Coronary artery (tissue), 2 donors: ENCODE measurements around the gene CACNA1C.

Source experiments
- DNase-seq: peaks from one replicate; pipeline ENCODE4 v3.0.0-alpha.2; 2017; ENCODE audit warnings: low spot score
- H3K27ac ChIP-seq, 2 donors: fragments of 200-600 bp; sonication (generic); one replicate each; pipeline ENCODE4 v1.5.1; 2016 to 2019
- H3K4me3 ChIP-seq: fragments of 200-600 bp; sonication (generic); 2 replicates; pipeline ENCODE4 v1.5.1; 2016; ENCODE audit warnings: mild to moderate bottlenecking, moderate library complexity
- CTCF ChIP-seq: fragments of 200-600 bp; sonication (generic); IDR thresholded peaks from one replicate; pipeline ENCODE4 v1.5.1; 2019; ENCODE audit warnings: antibody characterized with exemption

CACNA1C gene

DNA sequence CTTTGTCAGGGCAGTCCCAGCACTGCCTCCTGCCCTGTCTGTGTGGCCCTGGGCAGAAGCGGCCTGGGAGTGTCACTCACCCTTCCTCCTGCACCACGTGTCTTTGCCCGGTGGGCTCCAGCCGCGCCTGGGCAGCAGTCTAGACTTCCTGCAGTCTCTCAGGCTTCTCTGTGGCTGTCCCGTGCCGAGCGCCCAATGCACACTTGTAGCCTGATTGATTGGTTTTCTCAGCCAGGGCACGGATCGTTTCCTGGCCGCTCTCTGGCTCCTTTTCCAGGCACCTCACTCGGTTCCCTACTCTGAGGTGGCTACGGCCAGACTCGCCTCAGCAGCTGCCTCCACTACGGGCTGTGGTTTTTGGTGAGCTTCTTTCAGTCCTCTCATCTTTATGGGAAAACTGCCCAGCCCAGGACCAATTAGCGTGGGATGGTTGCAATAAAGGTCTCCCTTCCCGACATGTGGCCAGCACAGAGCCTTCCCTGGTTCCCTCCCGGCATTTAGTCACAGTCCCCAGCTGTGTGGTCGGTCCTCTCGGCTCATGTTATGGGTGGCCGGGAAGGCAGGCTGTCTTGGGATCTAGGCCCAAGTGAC is 133.1 kb downstream of the CACNA1C start:
- TF ChIP-seq CTCF, result no peak
- Histone ChIP-seq H3K4me3 (no peak overlapping the region), H3K27ac (peak overlapping the region in 1 of 2 donors; percentile 35)
- DNase-seq, result no peak

DNA sequence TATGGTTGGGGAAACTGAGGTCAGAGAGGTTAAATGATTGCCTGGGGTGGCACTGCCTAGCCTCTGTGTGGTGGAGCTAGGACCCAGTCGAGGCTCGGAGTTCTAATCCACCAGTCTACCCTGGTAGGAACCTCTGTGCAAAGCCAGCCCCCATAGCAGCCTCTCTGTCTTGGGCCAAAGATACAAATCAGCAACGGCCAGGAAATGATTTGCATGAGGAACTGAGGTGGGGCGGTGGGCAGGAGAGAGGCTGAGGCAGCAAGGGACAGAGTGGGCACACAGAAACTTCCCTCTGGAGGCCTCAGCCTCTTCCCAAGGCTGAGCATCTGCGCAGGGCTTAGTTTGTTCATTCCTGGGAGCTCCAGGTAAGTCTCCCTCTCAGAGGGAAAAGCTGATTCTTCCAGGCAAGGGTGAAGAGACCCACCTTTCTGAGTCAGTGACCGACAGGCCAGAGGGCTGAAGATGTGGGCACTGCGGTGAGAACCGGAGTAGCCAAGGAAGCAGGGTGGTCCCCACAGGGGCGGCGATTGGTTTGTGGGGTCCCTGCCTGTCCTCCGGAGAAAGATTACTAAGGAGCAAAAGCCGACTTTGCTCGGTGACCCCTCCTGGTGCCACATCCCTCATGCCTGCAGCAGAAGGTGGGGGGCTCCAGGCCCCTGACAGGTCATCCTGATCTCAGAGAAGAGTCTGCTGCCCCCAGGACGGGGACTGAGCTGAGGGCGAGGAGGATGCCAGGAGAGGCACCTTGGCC is 134.6 kb downstream of the CACNA1C start:
- Histone ChIP-seq H3K4me3 (no peak overlapping the region), H3K27ac (no peak overlapping the region)
- DNase-seq, result no peak
- TF ChIP-seq CTCF, result no peak

GRCh38 chr12:2190085-2190484 is 137.3 kb downstream of the CACNA1C start:
- Histone ChIP-seq H3K4me3 (no peak overlapping the region), H3K27ac (no peak overlapping the region)
- TF ChIP-seq CTCF, result no peak
- no peak for DNase-seq

DNA sequence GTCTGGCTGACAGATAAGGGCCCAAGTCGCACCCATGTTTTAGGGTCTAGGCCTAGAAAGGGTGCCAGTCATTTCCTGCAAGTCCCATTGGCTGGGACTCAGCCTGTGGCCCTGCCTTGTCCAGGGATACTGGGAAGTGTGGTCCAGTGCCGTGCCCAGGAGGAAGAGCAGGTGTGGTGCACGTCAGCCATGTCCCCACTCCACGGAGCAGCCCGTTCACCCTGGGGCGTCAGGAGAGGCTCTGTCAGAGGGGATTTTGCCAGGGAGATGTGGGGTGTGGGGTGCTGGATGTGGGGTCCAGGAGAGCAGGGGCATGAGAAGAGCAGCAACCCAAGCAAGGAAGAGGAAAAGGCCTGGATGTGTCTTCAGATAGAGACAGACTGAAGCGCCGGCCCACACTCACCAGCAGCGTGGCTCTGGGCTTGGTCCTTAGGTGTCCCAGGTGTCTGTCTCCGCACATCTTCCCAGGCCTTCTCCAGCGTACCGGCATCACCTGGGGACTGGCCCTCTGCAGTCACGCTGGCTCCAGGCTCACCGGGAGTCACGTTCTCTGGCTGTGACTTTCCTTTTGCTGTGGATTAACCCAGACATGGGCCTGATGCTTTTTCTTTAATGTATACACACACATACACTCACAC is 138.2 kb downstream of the CACNA1C start:
- DNase-seq, result no peak
- Histone ChIP-seq H3K27ac (no peak overlapping the region), H3K4me3 (no peak overlapping the region)
- no peak for TF ChIP-seq CTCF

DNA sequence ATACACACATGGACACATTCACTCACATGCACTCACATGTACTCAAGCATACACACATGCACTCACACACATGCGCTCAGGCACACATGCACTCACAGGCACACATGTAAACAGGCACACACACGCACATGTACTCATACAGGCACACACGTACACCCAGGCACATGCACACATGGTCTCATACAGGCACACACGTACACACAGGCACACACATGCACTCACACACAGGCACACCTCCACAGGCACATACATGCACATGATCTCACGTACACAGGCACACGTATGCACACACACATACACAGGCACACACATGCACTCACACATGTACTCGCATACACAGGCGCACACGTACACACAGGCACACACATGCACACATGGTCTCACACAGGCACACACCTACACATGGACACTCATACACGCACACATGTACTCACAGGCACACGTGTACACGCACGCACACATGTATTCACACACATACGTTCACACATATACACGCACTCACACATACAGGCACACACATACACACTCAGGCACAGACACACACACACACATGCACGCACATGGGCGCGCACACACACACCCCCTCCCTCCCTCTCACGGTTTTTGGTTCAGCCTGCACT is 138.9 kb downstream of the CACNA1C start:
- DNase-seq, result no peak
- Histone ChIP-seq H3K4me3 (no peak overlapping the region), H3K27ac (no peak overlapping the region)
- no peak for TF ChIP-seq CTCF

- no peak for DNase-seq
- TF ChIP-seq CTCF, result no peak
- Histone ChIP-seq H3K27ac (no peak overlapping the region), H3K4me3 (no peak overlapping the region)
Measured at GRCh38 chr12:2192231-2192630, 139.4 kb downstream of the CACNA1C start.
